A673 (cell line): Measurements from ENCODE around the gene THOC2.

ENCODE experiments used
- EZH2 ChIP-seq: fragments of 200-600 bp; sonication (generic); IDR thresholded peaks from 2 replicates; pipeline ENCODE4 v1.6.1; 2017; ENCODE audit warnings: borderline replicate concordance, low read depth, mild to moderate bottlenecking, mixed read lengths, antibody characterized with exemption, low read length; ENCODE audit not compliant: poor library complexity, severe bottlenecking
- TF ChIP-seq, protein P1 (sequence below): fragments of 300-800, 200-600 bp; sonication (generic); conservative IDR thresholded peaks from 2 replicates; pipeline ENCODE4 v1.5.1; 2017; ENCODE audit warnings: low read depth, mild to moderate bottlenecking, antibody characterized with exemption, low read length, moderate library complexity, mixed read lengths

DNA sequence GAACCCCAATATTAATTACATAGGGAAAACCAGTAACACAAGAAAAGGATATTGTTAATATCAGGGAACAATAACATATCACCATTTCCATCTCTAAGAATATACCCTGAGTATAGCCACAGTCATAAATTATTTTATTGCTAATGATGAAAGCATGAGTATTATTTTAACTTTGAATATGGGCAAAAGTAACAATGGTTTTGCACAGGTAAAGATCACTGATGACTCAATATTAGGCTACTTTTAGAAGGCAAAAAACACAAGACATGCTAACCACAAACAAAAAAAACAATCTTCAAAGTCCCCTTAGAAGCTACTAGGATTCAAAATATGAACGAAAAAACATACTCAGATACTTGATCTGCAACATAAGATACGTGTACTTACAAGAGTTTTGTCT is 36.5 kb downstream of the THOC2 start:
- TF ChIP-seq, protein P1, sequence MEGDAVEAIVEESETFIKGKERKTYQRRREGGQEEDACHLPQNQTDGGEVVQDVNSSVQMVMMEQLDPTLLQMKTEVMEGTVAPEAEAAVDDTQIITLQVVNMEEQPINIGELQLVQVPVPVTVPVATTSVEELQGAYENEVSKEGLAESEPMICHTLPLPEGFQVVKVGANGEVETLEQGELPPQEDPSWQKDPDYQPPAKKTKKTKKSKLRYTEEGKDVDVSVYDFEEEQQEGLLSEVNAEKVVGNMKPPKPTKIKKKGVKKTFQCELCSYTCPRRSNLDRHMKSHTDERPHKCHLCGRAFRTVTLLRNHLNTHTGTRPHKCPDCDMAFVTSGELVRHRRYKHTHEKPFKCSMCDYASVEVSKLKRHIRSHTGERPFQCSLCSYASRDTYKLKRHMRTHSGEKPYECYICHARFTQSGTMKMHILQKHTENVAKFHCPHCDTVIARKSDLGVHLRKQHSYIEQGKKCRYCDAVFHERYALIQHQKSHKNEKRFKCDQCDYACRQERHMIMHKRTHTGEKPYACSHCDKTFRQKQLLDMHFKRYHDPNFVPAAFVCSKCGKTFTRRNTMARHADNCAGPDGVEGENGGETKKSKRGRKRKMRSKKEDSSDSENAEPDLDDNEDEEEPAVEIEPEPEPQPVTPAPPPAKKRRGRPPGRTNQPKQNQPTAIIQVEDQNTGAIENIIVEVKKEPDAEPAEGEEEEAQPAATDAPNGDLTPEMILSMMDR, result no peak
- TF ChIP-seq EZH2, result no peak
